ENCODE measurements around the gene PCDHB1.

DNA sequence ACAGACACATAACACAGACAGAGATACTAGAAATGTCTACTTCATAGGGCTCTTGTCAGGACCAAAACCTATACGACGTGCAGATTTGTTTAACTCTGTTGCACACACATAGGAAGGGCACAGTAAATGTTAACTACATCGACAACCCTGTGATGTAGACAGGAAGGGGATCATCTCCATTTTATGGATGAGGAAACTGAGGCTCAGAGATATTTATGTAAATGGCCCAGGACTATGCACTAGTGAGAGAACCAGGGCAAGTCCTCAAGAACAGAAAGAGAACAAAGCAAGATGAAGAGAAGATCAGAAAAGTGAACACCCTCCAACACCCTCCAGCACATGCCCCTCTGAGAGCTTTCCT is 48.6 kb upstream of the PCDHB1 start:
- TF ChIP-seq, protein P1, sequence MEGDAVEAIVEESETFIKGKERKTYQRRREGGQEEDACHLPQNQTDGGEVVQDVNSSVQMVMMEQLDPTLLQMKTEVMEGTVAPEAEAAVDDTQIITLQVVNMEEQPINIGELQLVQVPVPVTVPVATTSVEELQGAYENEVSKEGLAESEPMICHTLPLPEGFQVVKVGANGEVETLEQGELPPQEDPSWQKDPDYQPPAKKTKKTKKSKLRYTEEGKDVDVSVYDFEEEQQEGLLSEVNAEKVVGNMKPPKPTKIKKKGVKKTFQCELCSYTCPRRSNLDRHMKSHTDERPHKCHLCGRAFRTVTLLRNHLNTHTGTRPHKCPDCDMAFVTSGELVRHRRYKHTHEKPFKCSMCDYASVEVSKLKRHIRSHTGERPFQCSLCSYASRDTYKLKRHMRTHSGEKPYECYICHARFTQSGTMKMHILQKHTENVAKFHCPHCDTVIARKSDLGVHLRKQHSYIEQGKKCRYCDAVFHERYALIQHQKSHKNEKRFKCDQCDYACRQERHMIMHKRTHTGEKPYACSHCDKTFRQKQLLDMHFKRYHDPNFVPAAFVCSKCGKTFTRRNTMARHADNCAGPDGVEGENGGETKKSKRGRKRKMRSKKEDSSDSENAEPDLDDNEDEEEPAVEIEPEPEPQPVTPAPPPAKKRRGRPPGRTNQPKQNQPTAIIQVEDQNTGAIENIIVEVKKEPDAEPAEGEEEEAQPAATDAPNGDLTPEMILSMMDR (IDR thresholded peaks at IDR 0.05; ENCODE audit: extremely low read depth in 1 of 2, insufficient read depth in 1 of 2, low read depth in 1 of 2, low read length in 2 of 2) = no peak
- TF ChIP-seq EZH2 (IDR thresholded peaks at IDR 0.05; ENCODE audit: borderline replicate concordance, low read depth, low read length, severe bottlenecking) (no peak), POLR2A (IDR thresholded peaks at IDR 0.05; ENCODE audit: low read depth, low read length) (no peak), POLR2AphosphoS5 (IDR thresholded peaks at IDR 0.05; ENCODE audit: insufficient read depth, low read depth, low read length) (no peak), GATA2 (IDR thresholded peaks at IDR 0.05; ENCODE audit: insufficient read depth, insufficient read length, low read depth, low read length) (no peak), JUN (IDR thresholded peaks at IDR 0.05; ENCODE audit: borderline replicate concordance, insufficient read depth, insufficient read length, low read depth) (no peak), MYC (IDR thresholded peaks at IDR 0.05; ENCODE audit: low read depth, low read length) (no peak)
- TF ChIP-seq, protein P2, sequence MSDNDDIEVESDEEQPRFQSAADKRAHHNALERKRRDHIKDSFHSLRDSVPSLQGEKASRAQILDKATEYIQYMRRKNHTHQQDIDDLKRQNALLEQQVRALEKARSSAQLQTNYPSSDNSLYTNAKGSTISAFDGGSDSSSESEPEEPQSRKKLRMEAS (IDR thresholded peaks at IDR 0.05; ENCODE audit: insufficient read depth, insufficient read length) = no peak
